ENCODE data around the gene APPL1. TPM values are rescaled to one million over a fixed set of nuclear protein-coding genes. Genes with fewer than 3 reads are reported as not detected.
"Not testable (repeated sequence)": the region's sequence is repeated elsewhere in the genome, so short reads cannot be mapped to it uniquely, and the experiment has no call there.

APPL1 gene
- total RNA-seq, 3 donors from 2014 or later (not counting 1 experiment from before 2014, with no cell fraction given): 29.6 to 40.8 (median 38.2) TPM

DNA sequence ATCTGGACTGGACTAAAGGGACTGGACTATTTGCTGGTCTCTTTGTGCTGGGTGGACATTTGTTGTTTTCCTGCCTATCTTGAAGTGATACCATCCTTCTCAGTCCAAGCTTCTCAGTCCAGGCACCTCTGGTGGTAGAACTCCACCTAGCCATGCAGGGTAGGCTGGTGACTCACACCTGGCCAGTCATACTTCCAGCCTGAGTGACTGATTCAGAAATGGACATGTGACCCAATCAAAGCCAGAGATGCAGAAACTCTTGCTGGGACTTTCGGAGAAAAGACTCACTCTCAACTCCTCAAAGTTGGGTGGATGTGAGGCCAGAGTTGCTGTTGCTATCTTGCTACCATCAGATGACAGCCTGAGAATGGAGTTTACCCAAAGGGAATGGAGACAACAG is 70.5 kb downstream of the APPL1 start:
- Histone ChIP-seq H3K27me3 (ENCODE audit: control insufficient read depth, insufficient read depth, low read length) (peaks cover 3% of the 10 kb centered on the region), H3K27ac (ENCODE audit: low read length) (no peak overlapping the region), H3K4me3 (ENCODE audit: low read length) (no peak overlapping the region), H3K4me1 (ENCODE audit: control insufficient read depth, insufficient read depth, low read length) (no peaks in the 10 kb centered on the region), H3K9me3 (ENCODE audit: control insufficient read depth, insufficient read depth, low read length) (no peaks in the 10 kb centered on the region), H3K36me3 (ENCODE audit: control insufficient read depth, insufficient read depth, low read length) (no peaks in the 10 kb centered on the region)
- Mint-ChIP-seq H3K4me3 (no peak overlapping the region), H3K27ac (no peak overlapping the region), H3K27me3 (ENCODE audit: low read depth in 2 of 2) (peaks cover 9 to 23% of the 10 kb centered on the region in 2 donors), H3K4me1 (no peaks in the 10 kb centered on the region), H3K9me3 (no peaks in the 10 kb centered on the region), H3K36me3 (no peaks in the 10 kb centered on the region)
- intact Hi-C loops (cut with micrococcal nuclease): no loop called here
- ATAC-seq: no peak
- no peak for DNase-seq
- 90% methylated on average over 1 of the region's 1 CpG for WGBS (ENCODE audit: insufficient coverage)
- TF ChIP-seq, protein P1, sequence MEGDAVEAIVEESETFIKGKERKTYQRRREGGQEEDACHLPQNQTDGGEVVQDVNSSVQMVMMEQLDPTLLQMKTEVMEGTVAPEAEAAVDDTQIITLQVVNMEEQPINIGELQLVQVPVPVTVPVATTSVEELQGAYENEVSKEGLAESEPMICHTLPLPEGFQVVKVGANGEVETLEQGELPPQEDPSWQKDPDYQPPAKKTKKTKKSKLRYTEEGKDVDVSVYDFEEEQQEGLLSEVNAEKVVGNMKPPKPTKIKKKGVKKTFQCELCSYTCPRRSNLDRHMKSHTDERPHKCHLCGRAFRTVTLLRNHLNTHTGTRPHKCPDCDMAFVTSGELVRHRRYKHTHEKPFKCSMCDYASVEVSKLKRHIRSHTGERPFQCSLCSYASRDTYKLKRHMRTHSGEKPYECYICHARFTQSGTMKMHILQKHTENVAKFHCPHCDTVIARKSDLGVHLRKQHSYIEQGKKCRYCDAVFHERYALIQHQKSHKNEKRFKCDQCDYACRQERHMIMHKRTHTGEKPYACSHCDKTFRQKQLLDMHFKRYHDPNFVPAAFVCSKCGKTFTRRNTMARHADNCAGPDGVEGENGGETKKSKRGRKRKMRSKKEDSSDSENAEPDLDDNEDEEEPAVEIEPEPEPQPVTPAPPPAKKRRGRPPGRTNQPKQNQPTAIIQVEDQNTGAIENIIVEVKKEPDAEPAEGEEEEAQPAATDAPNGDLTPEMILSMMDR (IDR thresholded peaks at IDR 0.05): no peak

DNA sequence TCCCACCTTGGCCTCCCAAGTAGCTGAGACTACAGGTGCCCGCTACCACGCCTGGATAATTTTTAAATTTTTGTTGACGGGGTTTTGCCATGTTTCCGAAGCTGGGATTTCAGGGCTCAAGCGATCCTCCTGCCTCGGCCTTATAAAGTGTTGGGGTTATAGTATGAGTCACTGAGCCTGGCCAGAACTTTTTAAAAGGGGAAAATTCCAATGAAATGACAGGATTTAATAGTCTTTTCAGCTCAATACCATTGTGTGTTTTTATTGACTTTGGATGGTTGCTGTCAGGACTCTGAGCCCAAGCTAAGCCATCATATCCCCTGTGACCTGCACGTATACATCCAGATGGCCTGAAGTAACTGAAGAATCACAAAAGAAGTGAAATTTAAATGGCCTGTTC is 76.0 kb downstream of the APPL1 start:
- WGBS (ENCODE audit: insufficient coverage): 95% methylated on average over 7 of the region's 7 CpGs
- intact Hi-C loops (cut with micrococcal nuclease): not testable (repeated sequence)

GRCh38 chr3:57309769-57310360 is 82.3 kb downstream of the APPL1 start:
- TF ChIP-seq, protein P1 (IDR thresholded peaks at IDR 0.05): no peak
- H3K36me3 ChIP-seq (ENCODE audit: control insufficient read depth, insufficient read depth, low read length): no peaks in the 10 kb centered on the region
- H3K4me3 ChIP-seq (ENCODE audit: low read length): no peak overlapping the region
- H3K4me1 ChIP-seq (ENCODE audit: control insufficient read depth, insufficient read depth, low read length): no peaks in the 10 kb centered on the region
- H3K27me3 ChIP-seq (ENCODE audit: control insufficient read depth, insufficient read depth, low read length): no peaks in the 10 kb centered on the region
- Mint-ChIP-seq H3K27me3 (ENCODE audit: low read depth in 2 of 2) (peaks cover 4 to 7% of the 10 kb centered on the region in 2 donors), H3K27ac (no peak overlapping the region), H3K4me1 (no peaks in the 10 kb centered on the region), H3K36me3 (no peaks in the 10 kb centered on the region), H3K9me3 (no peaks in the 10 kb centered on the region), H3K4me3 (no peak overlapping the region)
- intact Hi-C loops (cut with micrococcal nuclease): no loop called here
- WGBS (ENCODE audit: insufficient coverage): 25% methylated on average over 2 of the region's 3 CpGs
- ATAC-seq (no peak), DNase-seq (no peak)
- no peak overlapping the region for H3K27ac ChIP-seq (ENCODE audit: low read length)
- H3K9me3 ChIP-seq (ENCODE audit: control insufficient read depth, insufficient read depth, low read length): no peaks in the 10 kb centered on the region

More for the DNA sequence above, 76.0 kb downstream of the APPL1 start:
- H3K4me1 ChIP-seq (ENCODE audit: control insufficient read depth, insufficient read depth, low read length); H3K4me3 Mint-ChIP-seq; H3K4me1 Mint-ChIP-seq; H3K27ac ChIP-seq (ENCODE audit: low read length); DNase-seq; H3K27ac Mint-ChIP-seq; H3K9me3 ChIP-seq (ENCODE audit: control insufficient read depth, insufficient read depth, low read length); H3K36me3 Mint-ChIP-seq; H3K4me3 ChIP-seq (ENCODE audit: low read length); H3K36me3 ChIP-seq (ENCODE audit: control insufficient read depth, insufficient read depth, low read length); H3K9me3 Mint-ChIP-seq; H3K27me3 ChIP-seq (ENCODE audit: control insufficient read depth, insufficient read depth, low read length): not testable (repeated sequence)
- ATAC-seq: peak in 1 of 3 donors; percentile 17
- peaks cover 12 to 15% of the 10 kb centered on the region in 2 donors for H3K27me3 Mint-ChIP-seq (ENCODE audit: low read depth in 2 of 2)

DNA sequence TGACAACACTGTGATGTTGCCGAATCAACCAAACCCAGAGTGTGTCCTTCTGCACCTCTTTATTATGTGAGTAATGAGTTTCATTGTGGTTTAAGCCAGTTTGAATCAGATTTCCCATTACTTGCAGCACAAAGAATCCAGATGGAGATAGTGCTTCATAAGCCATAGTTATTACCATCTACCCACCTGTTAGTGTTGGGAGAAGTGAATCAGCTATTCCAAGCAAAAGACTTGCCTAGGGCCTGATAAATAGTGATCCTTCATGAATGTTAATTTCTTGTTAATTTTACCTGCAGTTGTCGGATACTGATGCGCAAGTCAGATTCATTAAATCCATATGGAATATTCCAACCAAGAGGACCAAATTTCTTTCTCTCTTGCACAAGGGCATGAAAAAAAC is 86.7 kb downstream of the APPL1 start:
- no peak overlapping the region for H3K4me3 Mint-ChIP-seq
- H3K27ac Mint-ChIP-seq: no peak overlapping the region
- Histone ChIP-seq H3K27me3 (ENCODE audit: control insufficient read depth, insufficient read depth, low read length) (no peaks in the 10 kb centered on the region), H3K4me3 (ENCODE audit: low read length) (no peak overlapping the region), H3K27ac (ENCODE audit: low read length) (no peak overlapping the region), H3K9me3 (ENCODE audit: control insufficient read depth, insufficient read depth, low read length) (no peaks in the 10 kb centered on the region), H3K36me3 (ENCODE audit: control insufficient read depth, insufficient read depth, low read length) (no peaks in the 10 kb centered on the region), H3K4me1 (ENCODE audit: control insufficient read depth, insufficient read depth, low read length) (no peaks in the 10 kb centered on the region)
- 97% methylated on average over 3 of the region's 3 CpGs for WGBS (ENCODE audit: insufficient coverage)
- H3K27me3 Mint-ChIP-seq (ENCODE audit: low read depth in 2 of 2): peaks cover 25 to 35% of the 10 kb centered on the region in 2 donors
- no peaks in the 10 kb centered on the region for H3K36me3 Mint-ChIP-seq
- intact Hi-C loops (cut with micrococcal nuclease): no loop called here
- H3K4me1 Mint-ChIP-seq: no peaks in the 10 kb centered on the region
- H3K9me3 Mint-ChIP-seq: no peaks in the 10 kb centered on the region
- TF ChIP-seq, protein P1 (IDR thresholded peaks at IDR 0.05): no peak
- DNase-seq: no peak
- ATAC-seq: no peak

Other genes with a start within 250 kb of the APPL1 start
- not detected for gene SPATA12, start 167.1 kb upstream of the APPL1 start, total RNA-seq
- under 1 TPM in 2 of 3 donors, not detected in 1; 0.05 to 0.08 TPM for gene IL17RD, start 62.4 kb upstream of the APPL1 start, total RNA-seq
- gene HESX1, start 27.8 kb upstream of the APPL1 start, total RNA-seq: under 1 TPM in 2 of 3 donors, not detected in 1; 0.49 to 0.55 TPM
- gene ASB14, start 65.0 kb downstream of the APPL1 start, total RNA-seq: not detected

All from natural killer cell (primary cell).